GM10266 (cell line): ENCODE data around the gene MYT1.

Source experiments
- DNase-seq: peaks from one replicate; pipeline ENCODE4 v3.0.0; 2012; ENCODE audit errors: extremely low spot score
- TF ChIP-seq, protein P1 (sequence below): IDR thresholded peaks from 2 replicates; pipeline ENCODE4 v1.5.1; 2012; ENCODE audit warnings: mild to moderate bottlenecking, low read depth; ENCODE audit not compliant: control insufficient read depth, insufficient read depth; ENCODE audit errors: missing control alignments

The MYT1 gene

GRCh38 chr20:64266988-64267387, 102.7 kb downstream of the MYT1 start:
- no peak for DNase-seq
- TF ChIP-seq, protein P1, sequence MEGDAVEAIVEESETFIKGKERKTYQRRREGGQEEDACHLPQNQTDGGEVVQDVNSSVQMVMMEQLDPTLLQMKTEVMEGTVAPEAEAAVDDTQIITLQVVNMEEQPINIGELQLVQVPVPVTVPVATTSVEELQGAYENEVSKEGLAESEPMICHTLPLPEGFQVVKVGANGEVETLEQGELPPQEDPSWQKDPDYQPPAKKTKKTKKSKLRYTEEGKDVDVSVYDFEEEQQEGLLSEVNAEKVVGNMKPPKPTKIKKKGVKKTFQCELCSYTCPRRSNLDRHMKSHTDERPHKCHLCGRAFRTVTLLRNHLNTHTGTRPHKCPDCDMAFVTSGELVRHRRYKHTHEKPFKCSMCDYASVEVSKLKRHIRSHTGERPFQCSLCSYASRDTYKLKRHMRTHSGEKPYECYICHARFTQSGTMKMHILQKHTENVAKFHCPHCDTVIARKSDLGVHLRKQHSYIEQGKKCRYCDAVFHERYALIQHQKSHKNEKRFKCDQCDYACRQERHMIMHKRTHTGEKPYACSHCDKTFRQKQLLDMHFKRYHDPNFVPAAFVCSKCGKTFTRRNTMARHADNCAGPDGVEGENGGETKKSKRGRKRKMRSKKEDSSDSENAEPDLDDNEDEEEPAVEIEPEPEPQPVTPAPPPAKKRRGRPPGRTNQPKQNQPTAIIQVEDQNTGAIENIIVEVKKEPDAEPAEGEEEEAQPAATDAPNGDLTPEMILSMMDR = no peak

- TF ChIP-seq, protein P1 = no peak
- no peak for DNase-seq
These were observed 103.9 kb downstream of the MYT1 start for GRCh38 chr20:64268174-64268573.

DNA sequence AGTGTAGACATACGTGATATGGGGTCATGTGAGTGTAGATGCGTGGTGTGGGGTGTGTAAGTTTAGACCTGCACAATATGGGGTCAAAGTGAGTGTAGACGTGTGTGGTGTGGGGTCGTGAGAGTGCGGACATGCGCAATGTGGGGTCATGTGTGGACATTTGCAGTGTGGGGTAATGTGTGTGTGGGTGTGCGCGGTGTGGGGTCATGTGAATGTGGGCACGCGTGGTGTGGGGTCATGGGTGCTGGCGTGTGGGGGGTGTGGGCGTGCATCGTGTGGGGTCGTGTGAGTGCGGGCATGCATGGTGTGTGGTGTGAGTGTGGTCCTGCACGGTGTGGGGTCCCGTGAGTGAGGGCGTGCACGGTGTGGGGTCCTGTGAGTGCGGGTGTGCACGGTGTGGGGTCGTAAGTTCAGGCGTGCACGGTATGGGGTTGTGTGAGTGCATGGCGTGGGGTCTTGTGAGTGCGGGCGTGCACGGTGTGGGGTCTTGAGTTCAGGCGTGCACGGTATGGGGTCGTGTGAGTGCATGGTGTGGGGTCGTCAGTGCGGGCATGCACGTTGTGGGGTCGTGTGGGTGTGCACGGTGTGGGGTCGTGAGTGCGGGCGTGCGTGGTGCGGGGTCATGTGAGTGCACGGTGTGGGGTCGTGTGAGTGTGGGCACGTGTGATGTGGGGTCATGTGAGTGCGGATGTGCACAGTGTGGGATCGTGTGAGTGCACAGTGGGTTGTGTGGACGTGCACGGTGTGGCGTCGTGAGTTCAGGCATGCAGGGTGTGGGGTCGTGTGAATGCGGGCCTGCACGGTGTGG, 105.6 kb downstream of the MYT1 start:
- no peak for DNase-seq
- TF ChIP-seq, protein P1 = no peak

- TF ChIP-seq, protein P1 = no peak
- no peak for DNase-seq
These were observed 107.4 kb downstream of the MYT1 start for GRCh38 chr20:64271636-64272035.

DNA sequence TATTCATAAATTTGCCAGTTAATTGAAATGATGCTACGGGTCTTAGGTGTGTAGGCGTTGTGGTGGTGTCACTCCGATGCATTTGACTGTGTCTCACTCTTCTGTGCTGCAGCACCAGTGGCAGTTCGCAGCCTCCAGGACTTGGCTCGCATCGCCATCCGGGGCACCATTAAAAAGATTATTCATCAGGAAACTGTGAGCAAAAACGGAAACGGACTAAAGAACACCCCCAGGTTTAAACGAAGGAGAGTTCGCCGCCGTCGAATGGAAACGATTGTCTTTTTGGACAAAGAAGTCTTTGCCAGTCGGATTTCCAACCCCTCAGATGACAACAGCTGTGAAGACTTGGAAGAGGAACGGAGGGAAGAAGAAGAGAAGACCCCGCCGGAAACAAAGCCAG, 108.9 kb downstream of the MYT1 start:
- DNase-seq = no peak
- TF ChIP-seq, protein P1 = no peak

GRCh38 chr20:64276817-64277216, 112.6 kb downstream of the MYT1 start:
- TF ChIP-seq, protein P1 = no peak
- no peak for DNase-seq

GRCh38 chr20:64277571-64278316, 113.5 kb downstream of the MYT1 start:
- no peak for DNase-seq
- TF ChIP-seq, protein P1 = no peak
